Stimulated activated CD4-positive, alpha-beta T cell treated with anti-CD3 and anti-CD28 coated beads, TNF-alpha, amount 100 ng/mL, for 24 hours (primary cell): ENCODE results near the gene PCBP3.
A peak's percentile ranks its signal among the peaks of the same experiment; 100 is the strongest.

Source experiments
- DNase-seq, 3 experiments: peaks; one replicate each; pipeline ENCODE4 v3.0.0-alpha.2; 2020; ENCODE audit warnings: low read depth in 3 of 3

Gene PCBP3

GRCh38 chr21:45875416-45875760 lies 231.9 kb downstream of the PCBP3 start:
- no peak for DNase-seq

- DNase-seq: no peak
Observed at GRCh38 chr21:45875881-45876280, 232.4 kb downstream of the PCBP3 start.

- no peak for DNase-seq
Observed at GRCh38 chr21:45876381-45877170, 233.1 kb downstream of the PCBP3 start.

GRCh38 chr21:45877171-45877438 lies 233.6 kb downstream of the PCBP3 start:
- no peak for DNase-seq

- DNase-seq: no peak
Observed at GRCh38 chr21:45877821-45878469, 234.4 kb downstream of the PCBP3 start.

- DNase-seq: peak; percentile 46 to 77 (median 56)
Observed at GRCh38 chr21:45880097-45881068, 236.9 kb downstream of the PCBP3 start.

- no peak for DNase-seq
Observed at GRCh38 chr21:45882645-45883044, 239.1 kb downstream of the PCBP3 start.

- no peak for DNase-seq
Observed at GRCh38 chr21:45883090-45883489, 239.6 kb downstream of the PCBP3 start.

GRCh38 chr21:45885597-45885929 lies 242.0 kb downstream of the PCBP3 start:
- no peak for DNase-seq

- peak in 1 of 3 experiments; percentile 40 for DNase-seq
Observed at GRCh38 chr21:45885930-45886601, 242.5 kb downstream of the PCBP3 start.

GRCh38 chr21:45886610-45887026 lies 243.1 kb downstream of the PCBP3 start:
- no peak for DNase-seq

GRCh38 chr21:45887120-45887611 lies 243.6 kb downstream of the PCBP3 start:
- DNase-seq: no peak

- DNase-seq: no peak
Observed at GRCh38 chr21:45887788-45888187, 244.3 kb downstream of the PCBP3 start.

- DNase-seq: no peak
Observed at GRCh38 chr21:45888386-45889009, 245.0 kb downstream of the PCBP3 start.

- no peak for DNase-seq
Observed at GRCh38 chr21:45889256-45889655, 245.7 kb downstream of the PCBP3 start.

GRCh38 chr21:45889961-45890360 lies 246.4 kb downstream of the PCBP3 start:
- DNase-seq: no peak

- DNase-seq: no peak
Observed at GRCh38 chr21:45891388-45892155, 248.0 kb downstream of the PCBP3 start.

GRCh38 chr21:45892156-45892915 lies 248.8 kb downstream of the PCBP3 start:
- DNase-seq: no peak

- DNase-seq: no peak
Observed at GRCh38 chr21:45892916-45893739, 249.6 kb downstream of the PCBP3 start.
